Retinal pigment epithelial cell (primary cell): ENCODE results near the gene ZC3H12C.
"Not testable (repeated sequence)": the region's sequence is repeated elsewhere in the genome, so short reads cannot be mapped to it uniquely, and the experiment has no call there.

ENCODE experiments used
- DNase-seq: peaks from one replicate; pipeline ENCODE4 v3.0.0-alpha.2; 2010; ENCODE audit warnings: low read depth
- H3K4me3 ChIP-seq: 2 replicates; pipeline ENCODE4 v1.5.1; 2011; ENCODE audit warnings: mild to moderate bottlenecking, low read length, control low read depth, moderate library complexity
- CTCF ChIP-seq: conservative IDR thresholded peaks from 2 replicates; pipeline ENCODE4 v1.5.1; 2011; ENCODE audit warnings: low read depth, low read length, control low read depth, inconsistent platforms

ZC3H12C gene

DNA sequence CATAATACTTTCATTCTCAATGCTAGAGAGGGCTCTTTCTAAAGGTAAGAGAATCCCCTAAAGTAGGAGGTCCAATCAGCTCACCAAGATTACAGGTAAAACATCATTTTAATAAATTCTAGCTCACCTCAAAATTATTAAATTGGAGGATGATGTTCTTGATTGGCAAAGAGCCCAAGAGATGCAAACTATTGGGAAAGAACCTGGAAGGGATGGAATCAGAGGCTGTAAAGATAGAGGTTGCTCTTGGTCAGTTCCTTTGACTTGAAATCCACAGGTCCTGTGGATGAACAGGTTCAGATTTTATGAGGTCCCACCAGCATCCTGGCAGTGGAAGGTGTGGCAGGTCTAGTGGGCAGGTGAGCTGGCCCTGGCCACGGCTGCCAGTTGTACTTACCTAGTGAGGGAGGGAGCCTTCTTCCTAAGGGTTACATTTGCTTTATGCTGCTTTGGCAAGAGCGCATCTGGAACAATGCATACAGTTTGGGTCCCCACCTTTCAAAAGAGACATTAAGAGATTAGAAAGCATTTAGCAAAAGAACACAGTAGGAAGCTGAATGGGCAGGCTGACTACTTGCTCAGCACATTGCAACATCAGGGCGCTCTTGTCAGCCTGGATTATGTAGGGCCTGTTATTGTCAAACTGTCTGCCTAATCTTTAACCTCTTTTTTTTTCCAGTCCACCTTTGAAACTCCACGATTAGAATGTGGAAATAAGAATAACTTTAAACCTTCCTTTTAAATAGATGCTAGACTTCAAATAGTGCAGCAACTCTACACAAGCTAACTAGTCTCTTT, 106.2 kb downstream of the ZC3H12C start:
- no peak for TF ChIP-seq CTCF
- no peak overlapping the region for H3K4me3 ChIP-seq
- DNase-seq = no peak

DNA sequence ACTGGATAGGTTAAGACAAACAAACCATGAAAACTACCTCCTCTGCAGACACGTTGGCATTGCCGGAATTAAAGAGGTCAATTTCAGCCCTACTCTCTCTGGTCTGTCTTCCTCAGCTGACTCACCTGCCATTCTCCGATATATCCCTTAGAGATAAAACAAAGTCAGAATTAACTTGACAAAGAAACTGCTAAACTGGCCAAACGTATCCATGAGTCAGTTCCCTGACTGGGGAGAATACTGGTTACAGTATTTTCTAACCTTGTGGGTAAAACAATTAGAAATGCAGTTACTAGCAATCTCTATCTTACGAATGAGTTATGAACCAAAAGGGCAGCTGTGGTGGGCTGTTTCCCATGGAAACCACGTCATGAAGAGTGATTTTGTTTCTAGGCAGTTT, 107.0 kb downstream of the ZC3H12C start:
- no peak for DNase-seq
- H3K4me3 ChIP-seq = no peak overlapping the region
- TF ChIP-seq CTCF = no peak

DNA sequence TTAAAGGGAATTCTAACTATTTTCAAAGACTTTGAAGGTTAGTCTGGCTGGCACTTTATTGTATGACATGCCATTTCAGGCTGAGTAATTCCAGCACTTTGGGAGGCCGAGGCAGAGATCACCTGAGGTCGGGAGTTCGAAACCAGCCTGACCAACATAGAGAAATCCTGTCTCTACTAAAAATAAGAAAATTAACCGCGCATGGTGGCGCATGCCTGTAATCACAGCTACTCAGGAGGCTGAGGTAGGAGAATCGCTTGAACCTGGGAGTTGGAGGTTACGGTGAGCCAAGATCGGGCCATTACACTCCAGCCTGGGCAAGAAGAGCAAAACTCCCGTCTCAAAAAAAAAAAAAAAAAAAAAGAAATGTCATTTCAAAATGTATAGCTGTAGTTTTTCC, 107.6 kb downstream of the ZC3H12C start:
- H3K4me3 ChIP-seq = no peak overlapping the region
- no peak for TF ChIP-seq CTCF
- no peak for DNase-seq

DNA sequence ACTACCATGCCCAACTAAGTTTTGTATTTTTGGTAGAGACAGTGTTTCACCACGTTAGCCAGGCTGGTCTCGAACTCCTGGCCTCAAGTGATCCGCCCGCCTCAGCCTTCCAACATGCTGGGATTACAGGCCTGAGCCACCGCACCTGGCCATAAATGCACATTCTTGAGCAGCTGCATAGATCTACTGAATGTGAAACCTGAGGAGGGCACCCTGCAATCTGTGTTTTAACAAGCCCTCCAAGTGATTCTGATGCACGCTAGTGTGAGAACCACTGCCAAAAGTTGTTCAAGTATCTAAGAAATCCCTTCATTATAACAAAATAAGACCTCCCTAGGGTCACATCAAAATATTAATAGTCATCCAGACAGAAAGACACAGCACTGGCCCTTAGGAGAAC, 113.9 kb downstream of the ZC3H12C start:
- no peak overlapping the region for H3K4me3 ChIP-seq
- DNase-seq = no peak
- TF ChIP-seq CTCF = no peak

DNA sequence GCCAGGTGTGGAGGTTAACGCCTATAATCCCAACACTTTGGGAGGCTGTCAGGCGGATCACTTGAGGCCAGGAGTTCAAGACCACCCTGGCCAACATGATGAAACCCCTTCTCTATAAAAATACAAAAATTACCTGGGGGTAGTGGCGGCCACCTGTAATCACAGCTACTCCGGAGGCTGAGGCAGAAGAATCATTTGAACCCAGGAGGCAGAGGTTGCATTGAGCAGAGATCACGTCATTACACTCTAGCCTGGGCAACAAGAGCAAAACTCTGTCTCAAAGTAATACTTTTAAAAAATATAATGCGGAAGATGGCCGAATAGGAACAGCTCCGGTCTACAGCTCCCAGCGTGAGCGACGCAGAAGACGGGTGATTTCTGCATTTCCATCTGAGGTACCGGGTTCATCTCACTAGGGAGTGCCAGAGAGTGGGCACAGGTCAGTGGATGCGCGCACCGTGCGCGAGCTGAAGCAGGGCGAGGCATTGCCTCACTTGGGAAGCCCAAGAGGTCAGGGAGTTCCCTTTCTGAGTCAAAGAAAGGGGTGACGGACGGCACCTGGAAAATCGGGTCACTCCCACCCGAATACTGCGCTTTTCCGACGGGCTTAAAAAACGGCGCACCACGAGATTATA, 115.6 kb downstream of the ZC3H12C start:
- H3K4me3 ChIP-seq = peak overlapping the region; percentile 34
- DNase-seq = not testable (repeated sequence)

GRCh38 chr11:110209313-110209694, 116.1 kb downstream of the ZC3H12C start:
- peak overlapping the region; percentile 24 for H3K4me3 ChIP-seq
- DNase-seq = not testable (repeated sequence)

DNA sequence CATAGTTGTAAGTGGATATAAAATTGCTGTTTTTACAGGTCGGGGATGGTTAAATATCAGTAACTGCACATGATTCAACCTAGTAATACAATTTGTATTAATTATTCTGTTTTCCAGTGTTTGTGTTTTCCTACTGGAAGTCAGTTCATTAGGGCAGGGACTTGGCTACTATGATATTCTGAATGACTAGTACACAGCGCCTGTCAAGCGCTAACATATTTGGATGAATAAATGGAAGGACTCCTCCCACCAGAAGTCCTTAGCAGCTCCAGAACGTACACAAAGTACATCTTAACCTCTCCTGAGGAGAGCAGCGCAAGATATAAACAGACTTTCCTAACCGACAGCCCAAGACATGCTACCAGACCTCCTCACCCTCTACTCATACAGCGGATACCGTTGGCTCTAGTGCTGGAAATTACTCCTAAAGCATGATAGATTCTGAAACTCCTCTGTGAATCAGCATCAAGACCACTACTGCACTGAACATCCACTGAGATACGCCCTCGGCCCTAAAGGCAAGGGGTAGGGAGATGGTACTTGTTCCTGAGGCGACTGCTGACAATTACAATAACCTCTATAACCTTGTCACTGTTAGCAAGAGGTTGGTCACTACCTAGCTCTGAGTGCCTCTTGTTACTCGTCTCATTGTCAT, 124.2 kb downstream of the ZC3H12C start:
- TF ChIP-seq CTCF = no peak
- no peak for DNase-seq
- no peak overlapping the region for H3K4me3 ChIP-seq

- H3K4me3 ChIP-seq = no peak overlapping the region
- DNase-seq = no peak
- no peak for TF ChIP-seq CTCF
These were observed 124.7 kb downstream of the ZC3H12C start for GRCh38 chr11:110217936-110218335.
